HepG2 (cell line): Measurements from ENCODE around the gene MRM3. TPM values are rescaled to one million over a fixed set of nuclear protein-coding genes. Genes with fewer than 3 reads are reported as not detected.

ENCODE experiments used
- CBX2 ChIP-seq, 2 experiments: fragments of 200-600 bp in 1 of 2; sonication (generic); formaldehyde crosslinking in 1 of 2; IDR thresholded peaks; 2 replicates each; pipeline versions ENCODE4 v1.7.0 to v1.8.1; 2018 to 2022; ENCODE audit warnings: low read depth in 2 of 2, low read length in 1 of 2, mild to moderate bottlenecking in 1 of 2, missing genetic modification reagents in 1 of 2
- CCDC6 ChIP-seq: sonication (generic); formaldehyde crosslinking; IDR thresholded peaks from 2 replicates; pipeline ENCODE4 v1.8.1; 2022; ENCODE audit warnings: mild to moderate bottlenecking, missing genetic modification reagents, moderate library complexity
- MYC ChIP-seq: sonication (generic); formaldehyde crosslinking; IDR thresholded peaks from 2 replicates; pipeline ENCODE4 v1.9.0; 2021; ENCODE audit warnings: missing genetic modification reagents, borderline replicate concordance
- SOX13 ChIP-seq, 3 experiments: fragments of 450-650 bp in 1 of 3; sonication (generic) in 1 of 3; formaldehyde crosslinking in 1 of 3; IDR thresholded peaks in 2 of 3; conservative IDR thresholded peaks in 1 of 3; 2 replicates each; pipeline versions ENCODE4 v1.5.0 to v1.6.1; 2016 to 2020; ENCODE audit warnings: antibody characterized with exemption in 1 of 3, mild to moderate bottlenecking in 1 of 3, missing compliant biosample characterization in 1 of 3, missing genetic modification reagents in 1 of 3, moderate library complexity in 1 of 3
- SRSF1 ChIP-seq: fragments of 200-400 bp; formaldehyde crosslinking; optimal IDR thresholded peaks from 2 replicates; pipeline ENCODE3; 2017; ENCODE audit warnings: mild to moderate bottlenecking, low read depth, low read length, moderate library complexity
- SRSF4 ChIP-seq: fragments of 200-400 bp; formaldehyde crosslinking; IDR thresholded peaks from one replicate; pipeline ENCODE4 v1.6.1; 2018; ENCODE audit warnings: mild to moderate bottlenecking, low read depth, low read length, moderate library complexity; ENCODE audit not compliant: poor library complexity, severe bottlenecking
- ZHX2 ChIP-seq, 2 experiments: sonication (generic) in 1 of 2; formaldehyde crosslinking in 1 of 2; IDR thresholded peaks; 2 replicates each; pipeline versions ENCODE4 v1.6.1 to v1.9.0; 2014 to 2022; ENCODE audit warnings: antibody characterized with exemption in 1 of 2, borderline replicate concordance in 1 of 2, inconsistent platforms in 1 of 2, low read depth in 1 of 2, missing genetic modification reagents in 1 of 2
- ZNF556 ChIP-seq: sonication (generic); formaldehyde crosslinking; IDR thresholded peaks from 2 replicates; pipeline ENCODE4 v1.4.0; 2020; ENCODE audit warnings: mild to moderate bottlenecking, missing genetic modification reagents, borderline replicate concordance
- ZNF577 ChIP-seq: sonication (generic); formaldehyde crosslinking; IDR thresholded peaks from 2 replicates; pipeline ENCODE4 v1.4.0; 2020; ENCODE audit warnings: mild to moderate bottlenecking, low read depth, missing genetic modification reagents, borderline replicate concordance
- ZSCAN25 ChIP-seq: sonication (generic); formaldehyde crosslinking; IDR thresholded peaks from 2 replicates; pipeline ENCODE4 v1.8.0; 2022; ENCODE audit warnings: mild to moderate bottlenecking, missing genetic modification reagents
- polyA plus RNA-seq, 8 experiments: library from polyadenylated mRNA; depleted of rRNA in 3 of 8; stranded (reverse) in 7 of 8; unstranded in 1 of 8; fragments of >200 nt; fragmentation: Illumina TruSeq in 4 of 8; extraction: Trizol in 4 of 8; gene quantifications; 2 replicates each; pipeline versions ENCODE4 v1.2.1 to v1.2.3, GENCODE V29; 2011 to 2016; ENCODE audit warnings: low read depth in 4 of 8, missing spikeins in 1 of 8, mixed read lengths in 1 of 8; ENCODE audit not compliant: insufficient read depth in 1 of 8
- total RNA-seq, 5 experiments: library from RNA; depleted of rRNA; stranded (reverse); fragments of >200 nt; fragmentation: Illumina TruSeq; extraction: Trizol; gene quantifications; 2 replicates each; pipeline ENCODE4 v1.2.3, GENCODE V29; 2016; ENCODE audit warnings: low read depth in 1 of 5
- TF ChIP-seq, protein P1 (sequence below): sonication (generic); formaldehyde crosslinking; IDR thresholded peaks from 2 replicates; pipeline ENCODE4 v1.4.0; 2020; ENCODE audit warnings: missing genetic modification reagents, borderline replicate concordance
- TF ChIP-seq, protein P2 (sequence below): fragments of 450-650 bp; IDR thresholded peaks from 2 replicates; pipeline ENCODE4 v1.6.1; 2017

Gene MRM3
- total and polyA plus RNA-seq, 2 of the 13 experiments (the other 11 are each of a cell fraction or from before 2014, with no cell fraction given): 12.3 to 25.5 TPM

GRCh38 chr17:752002-752619 lies 30.0 kb upstream of the MRM3 start, which contains the start of gene GEMIN4 (continued):
- no peak for TF ChIP-seq ZHX2 (IDR thresholded peaks at IDR 0.05; ENCODE audit: low read depth)
- no peak for TF ChIP-seq ZHX2 (CRISPR knock-in tag; IDR thresholded peaks at IDR 0.05; ENCODE audit: borderline replicate concordance)
- no peak for TF ChIP-seq ZNF577 (CRISPR knock-in tag)
- TF ChIP-seq ZSCAN25 (CRISPR knock-in tag): peak; percentile 84
- peak; percentile 81; the same call in 1 of the 2 replicates for TF ChIP-seq CCDC6 (CRISPR knock-in tag)
- no peak for TF ChIP-seq CBX2 (IDR thresholded peaks at IDR 0.05; ENCODE audit: low read depth, low read length)
- peak; percentile 88; the same call in 1 of the 2 replicates for TF ChIP-seq CBX2 (CRISPR knock-in tag; IDR thresholded peaks at IDR 0.05; ENCODE audit: low read depth)
- TF ChIP-seq, protein P1, sequence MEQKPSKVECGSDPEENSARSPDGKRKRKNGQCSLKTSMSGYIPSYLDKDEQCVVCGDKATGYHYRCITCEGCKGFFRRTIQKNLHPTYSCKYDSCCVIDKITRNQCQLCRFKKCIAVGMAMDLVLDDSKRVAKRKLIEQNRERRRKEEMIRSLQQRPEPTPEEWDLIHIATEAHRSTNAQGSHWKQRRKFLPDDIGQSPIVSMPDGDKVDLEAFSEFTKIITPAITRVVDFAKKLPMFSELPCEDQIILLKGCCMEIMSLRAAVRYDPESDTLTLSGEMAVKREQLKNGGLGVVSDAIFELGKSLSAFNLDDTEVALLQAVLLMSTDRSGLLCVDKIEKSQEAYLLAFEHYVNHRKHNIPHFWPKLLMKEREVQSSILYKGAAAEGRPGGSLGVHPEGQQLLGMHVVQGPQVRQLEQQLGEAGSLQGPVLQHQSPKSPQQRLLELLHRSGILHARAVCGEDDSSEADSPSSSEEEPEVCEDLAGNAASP (CRISPR knock-in tag): peak; percentile 45; the same call in 1 of the 2 replicates
- no peak for TF ChIP-seq SOX13 (IDR thresholded peaks at IDR 0.05)
- peak in 1 of 2 experiments; percentile 28; a peak in 1 of 4 replicates for TF ChIP-seq SOX13 (CRISPR knock-in tag; conservative IDR thresholded peaks at IDR 0.05 in 1 of 2, IDR thresholded peaks at IDR 0.05 in 1 of 2)
- TF ChIP-seq SRSF4: no peak
- TF ChIP-seq, protein P2, sequence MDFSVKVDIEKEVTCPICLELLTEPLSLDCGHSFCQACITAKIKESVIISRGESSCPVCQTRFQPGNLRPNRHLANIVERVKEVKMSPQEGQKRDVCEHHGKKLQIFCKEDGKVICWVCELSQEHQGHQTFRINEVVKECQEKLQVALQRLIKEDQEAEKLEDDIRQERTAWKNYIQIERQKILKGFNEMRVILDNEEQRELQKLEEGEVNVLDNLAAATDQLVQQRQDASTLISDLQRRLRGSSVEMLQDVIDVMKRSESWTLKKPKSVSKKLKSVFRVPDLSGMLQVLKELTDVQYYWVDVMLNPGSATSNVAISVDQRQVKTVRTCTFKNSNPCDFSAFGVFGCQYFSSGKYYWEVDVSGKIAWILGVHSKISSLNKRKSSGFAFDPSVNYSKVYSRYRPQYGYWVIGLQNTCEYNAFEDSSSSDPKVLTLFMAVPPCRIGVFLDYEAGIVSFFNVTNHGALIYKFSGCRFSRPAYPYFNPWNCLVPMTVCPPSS: no peak
- TF ChIP-seq SRSF1: no peak
- peak; percentile 86; the same call in 1 of the 2 replicates for TF ChIP-seq MYC (CRISPR knock-in tag)
- TF ChIP-seq ZNF556 (CRISPR knock-in tag): no peak; the same call in 1 of the 2 replicates
